Suppressor macrophage treated with lipopolysaccharide for 1 hour (primary cell): ENCODE measurements around the gene CTBP2.

ENCODE experiments used
- DNase-seq, 3 donors: peaks; one replicate each; pipeline ENCODE4 v3.0.0-alpha.2; 2020 to 2022

Gene CTBP2

DNA sequence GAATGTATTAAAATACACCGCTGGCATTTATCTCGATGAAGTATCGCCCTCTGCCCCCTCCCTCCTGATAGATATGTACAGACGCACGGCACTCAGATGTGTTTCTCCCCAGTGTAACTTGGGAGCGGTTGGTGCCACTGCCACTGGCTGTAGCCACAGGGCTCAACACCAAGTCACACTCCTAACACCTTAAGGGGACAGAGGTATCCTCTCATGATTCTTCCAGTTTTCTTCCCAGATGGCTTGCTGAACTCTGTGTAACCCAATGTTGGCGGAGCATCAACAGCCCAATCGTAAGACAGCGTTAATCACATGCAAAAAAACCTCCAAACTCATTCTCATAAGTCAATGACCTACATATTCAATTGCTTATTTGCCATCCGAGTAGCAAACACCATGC is 35.5 kb downstream of the CTBP2 start:
- DNase-seq: no peak

DNA sequence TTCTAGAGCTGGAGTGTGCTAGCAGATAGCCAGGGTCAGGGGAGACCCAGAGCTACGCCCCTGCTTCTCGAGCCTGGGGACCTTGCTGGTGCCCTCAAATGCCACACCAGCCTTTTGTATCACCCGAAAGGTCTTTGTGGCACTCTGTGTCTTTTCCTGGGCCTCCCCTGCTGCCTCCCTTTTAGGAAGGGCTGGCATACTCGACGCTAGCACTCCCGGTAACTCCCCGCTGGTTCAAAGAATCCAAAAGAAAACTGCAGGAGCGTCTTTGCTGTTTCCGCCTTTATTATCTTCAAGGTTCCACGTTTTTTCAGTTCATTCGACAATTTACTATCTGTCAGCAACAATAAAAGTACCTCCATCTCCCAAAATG is 36.3 kb downstream of the CTBP2 start:
- no peak for DNase-seq

DNA sequence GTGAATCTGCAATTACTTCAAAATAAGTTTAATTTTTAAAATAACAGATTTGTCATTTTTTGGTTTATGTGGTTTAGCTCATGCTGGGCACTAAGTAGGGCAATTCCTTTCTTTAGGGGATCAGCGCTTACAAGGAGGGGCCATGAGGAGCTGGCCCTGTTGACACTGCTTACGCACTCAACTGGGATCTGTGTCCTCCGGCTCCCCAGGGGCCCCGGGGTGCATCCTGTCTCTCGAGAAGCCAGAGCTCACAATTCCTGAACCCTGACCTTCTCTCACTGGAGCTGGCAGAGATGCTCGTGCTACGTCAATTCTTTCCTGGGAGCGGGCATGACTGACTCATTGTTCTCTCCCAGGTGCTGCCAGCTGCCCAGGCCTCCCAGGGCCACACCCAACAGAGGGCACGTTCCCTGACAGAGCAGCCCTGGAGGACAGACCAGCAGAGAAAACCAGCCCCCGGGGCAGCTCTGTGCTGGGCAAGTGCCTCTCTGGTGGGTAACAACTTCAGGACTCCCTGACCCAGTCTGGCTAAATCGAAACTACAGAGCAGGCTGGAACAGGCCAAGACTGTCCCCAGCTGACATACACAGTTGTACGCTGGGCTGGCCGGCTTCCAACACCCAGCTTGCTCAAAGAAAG is 36.8 kb downstream of the CTBP2 start:
- no peak for DNase-seq

DNA sequence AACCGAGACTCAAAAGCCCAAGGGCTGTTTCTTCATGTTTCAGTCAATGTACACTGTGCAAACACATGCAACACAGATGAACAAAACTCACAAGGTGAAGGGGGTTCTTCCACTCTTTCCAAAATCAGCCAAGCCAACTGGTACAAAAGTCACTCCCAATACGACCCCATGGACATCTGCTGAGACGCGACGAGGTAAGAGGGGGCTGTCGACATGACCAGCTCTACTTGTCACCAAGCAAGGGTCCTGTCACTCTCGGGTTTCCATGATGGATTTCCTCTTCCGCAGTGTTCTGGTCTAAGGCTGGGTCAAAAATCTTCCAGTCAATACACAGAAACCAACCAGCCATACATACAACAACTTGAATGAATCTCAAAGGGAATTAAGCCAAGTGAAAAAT is 37.8 kb downstream of the CTBP2 start:
- DNase-seq: no peak

DNA sequence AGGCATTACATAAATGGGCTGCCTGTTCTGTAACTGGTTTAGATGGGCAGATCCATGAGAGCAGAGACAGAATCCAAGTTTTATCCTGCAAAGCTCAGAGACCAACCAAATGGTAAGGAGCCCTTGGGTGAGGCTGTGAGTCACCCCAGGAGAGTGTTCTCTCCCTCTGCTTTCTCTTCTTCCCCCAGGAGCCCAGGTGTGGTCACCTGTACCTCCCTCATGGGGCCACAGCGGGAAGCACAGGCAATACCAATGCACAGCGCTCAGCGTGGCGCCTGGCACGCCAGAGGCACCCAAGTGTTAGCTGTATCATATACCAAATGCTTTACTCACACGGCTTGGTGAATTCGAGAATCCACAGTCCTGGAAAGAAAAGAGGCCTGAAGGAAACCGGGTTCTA is 39.4 kb downstream of the CTBP2 start:
- DNase-seq: no peak

DNA sequence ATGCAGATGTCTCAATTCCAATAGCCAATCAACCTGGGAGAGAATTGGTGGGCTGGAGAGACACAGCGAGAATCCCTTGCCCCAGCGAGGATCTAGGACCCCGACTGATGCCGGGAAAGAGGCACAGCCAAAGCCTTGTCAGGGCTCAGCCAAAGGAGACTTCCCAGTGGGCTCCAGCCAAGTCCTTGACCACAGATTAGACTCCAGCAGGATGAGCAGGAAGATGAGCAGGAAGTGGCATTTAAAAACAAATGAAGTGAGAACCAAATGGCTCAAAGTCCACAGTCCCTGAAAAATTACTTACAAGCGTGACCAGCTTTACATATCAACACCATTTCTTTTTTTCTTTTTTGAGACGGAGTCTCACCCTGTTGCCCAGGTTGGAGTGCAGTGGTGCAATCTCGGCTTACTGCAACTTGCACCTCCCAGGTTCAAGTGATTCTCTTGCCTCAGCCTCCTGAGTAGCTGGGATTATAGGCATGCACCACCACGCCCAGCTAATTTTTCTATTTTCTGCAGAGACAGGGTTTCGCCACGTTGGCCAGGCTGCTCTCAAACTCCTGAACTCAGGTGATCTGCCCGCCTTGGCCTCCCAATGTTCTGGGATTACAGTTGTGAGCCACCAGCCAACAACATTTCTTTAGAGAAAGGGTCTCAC is 40.2 kb downstream of the CTBP2 start:
- DNase-seq: no peak

DNA sequence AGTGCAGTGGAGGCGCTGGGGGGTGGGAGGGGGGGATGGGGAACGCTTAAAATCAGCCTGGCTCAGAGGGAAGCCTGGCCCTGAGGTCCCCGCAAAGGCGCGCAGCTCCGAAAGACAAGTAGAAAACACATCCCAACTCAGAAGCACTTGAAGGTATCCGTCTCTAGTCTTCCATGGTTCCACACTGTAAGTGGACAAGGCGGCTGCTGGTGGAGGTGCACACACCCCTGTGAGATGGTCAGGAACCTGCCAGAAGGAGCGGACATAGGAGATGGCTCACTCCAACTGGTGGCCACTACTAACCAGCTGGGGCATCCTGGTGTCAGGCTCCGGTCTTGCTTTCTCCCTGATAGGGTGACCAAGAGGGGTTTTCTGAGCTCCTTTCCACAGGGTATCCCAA is 41.7 kb downstream of the CTBP2 start:
- no peak for DNase-seq

DNA sequence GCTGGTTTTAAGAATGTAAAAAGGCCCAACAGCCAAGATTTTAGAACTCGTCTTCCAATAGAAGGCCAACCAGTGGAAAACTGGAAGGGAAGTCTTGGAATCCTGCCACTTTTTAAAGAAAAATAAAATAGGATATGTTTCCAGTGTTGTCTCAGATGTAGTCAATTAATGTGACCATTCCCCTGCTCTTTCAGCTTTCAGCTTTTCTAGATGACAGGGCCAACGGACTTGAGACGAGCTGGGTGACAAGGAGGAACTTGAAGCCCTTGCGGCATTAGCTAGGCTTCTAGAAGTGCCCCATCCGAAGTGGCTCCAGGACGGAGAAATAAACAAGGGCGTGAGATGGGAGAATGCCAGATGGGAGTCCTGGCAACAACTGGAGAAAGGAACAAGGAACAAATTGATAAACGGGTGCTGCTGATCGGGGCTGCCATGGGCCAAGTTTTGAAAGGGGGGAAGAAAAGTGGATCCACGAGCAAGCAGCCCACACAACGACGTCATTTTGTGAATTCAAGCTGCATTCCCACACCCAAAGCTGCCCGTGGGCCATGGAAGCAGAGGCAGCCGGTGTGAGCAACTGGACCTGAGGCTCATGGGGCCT is 42.3 kb downstream of the CTBP2 start:
- no peak for DNase-seq

DNA sequence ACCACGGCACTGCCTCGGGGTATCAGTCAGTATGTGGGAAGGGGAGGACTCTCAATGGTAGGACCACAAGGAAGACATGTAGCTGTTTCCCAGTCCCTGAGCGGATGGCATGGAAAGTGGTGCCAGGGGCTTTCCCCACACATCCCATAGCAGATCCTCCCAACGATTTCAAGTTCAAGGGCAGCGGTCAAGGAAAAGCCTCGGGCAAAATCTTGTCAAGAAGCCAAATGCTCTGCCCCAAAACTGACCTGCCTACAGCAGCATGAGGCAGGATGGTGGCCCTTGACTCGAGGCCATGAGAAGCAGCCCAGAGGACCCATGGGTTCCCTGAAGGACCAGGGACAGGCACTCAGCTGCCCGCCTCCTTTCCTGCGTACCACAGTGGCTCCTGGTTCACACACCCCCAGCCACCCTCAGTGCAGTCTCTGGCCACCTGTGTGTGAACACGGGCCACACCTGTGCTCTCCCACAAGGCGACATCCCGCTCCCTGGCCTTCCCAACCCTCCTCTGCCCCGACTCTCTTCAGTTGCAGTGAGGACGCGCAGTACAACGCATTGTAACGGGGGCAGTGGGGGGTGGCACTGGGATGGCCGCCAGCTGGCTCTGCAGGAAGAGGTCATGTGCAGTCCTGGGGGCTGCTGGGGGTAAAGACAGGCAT is 43.6 kb downstream of the CTBP2 start:
- no peak for DNase-seq

DNA sequence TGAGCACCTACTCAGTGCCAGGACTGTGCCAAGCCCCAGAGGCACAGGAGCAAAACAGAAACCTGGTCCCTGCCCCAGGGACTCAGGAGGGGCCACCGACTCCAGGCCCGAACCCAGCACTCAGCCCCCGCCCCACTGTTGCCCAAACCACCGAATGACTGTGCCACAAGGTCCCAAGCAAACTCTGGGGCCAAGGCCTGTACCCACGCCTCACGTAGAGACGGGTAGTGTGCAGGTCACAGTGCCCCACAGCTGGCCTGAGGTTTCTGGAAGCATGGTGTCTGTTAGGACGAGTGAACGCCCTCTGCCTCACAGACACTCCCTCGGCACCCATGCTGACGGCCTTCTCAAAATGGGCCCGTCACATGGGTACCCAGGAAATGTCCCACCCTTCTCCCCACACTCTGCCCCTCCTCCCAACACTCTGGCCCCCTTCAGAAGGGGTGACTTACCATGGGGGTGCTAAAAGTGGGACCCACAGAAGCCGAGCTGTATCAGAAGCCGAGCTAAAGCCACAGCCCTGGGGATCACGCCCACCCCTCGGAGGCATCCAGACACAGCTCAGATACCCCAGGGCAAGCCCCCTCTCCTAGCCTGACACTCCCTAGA is 44.2 kb downstream of the CTBP2 start:
- DNase-seq: no peak

DNA sequence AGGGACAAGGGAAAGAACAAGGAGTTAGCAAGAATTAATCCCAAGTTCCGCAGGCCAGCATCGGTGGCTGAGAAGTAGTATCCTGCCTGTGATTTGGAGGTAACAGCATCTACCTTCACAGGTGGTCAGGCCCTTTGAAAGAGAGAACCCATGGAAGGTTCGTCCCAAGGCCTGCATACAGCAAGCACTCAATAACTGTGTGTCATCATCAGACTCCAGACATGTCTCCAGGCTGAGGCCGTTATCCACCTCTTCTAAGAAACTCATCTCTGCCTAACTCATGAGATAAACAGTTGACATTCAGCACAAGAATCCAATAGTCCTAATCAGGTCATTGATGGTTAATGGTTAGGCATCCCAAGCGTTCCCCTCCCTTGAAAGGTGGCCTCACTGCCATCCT is 45.0 kb downstream of the CTBP2 start:
- DNase-seq: no peak

DNA sequence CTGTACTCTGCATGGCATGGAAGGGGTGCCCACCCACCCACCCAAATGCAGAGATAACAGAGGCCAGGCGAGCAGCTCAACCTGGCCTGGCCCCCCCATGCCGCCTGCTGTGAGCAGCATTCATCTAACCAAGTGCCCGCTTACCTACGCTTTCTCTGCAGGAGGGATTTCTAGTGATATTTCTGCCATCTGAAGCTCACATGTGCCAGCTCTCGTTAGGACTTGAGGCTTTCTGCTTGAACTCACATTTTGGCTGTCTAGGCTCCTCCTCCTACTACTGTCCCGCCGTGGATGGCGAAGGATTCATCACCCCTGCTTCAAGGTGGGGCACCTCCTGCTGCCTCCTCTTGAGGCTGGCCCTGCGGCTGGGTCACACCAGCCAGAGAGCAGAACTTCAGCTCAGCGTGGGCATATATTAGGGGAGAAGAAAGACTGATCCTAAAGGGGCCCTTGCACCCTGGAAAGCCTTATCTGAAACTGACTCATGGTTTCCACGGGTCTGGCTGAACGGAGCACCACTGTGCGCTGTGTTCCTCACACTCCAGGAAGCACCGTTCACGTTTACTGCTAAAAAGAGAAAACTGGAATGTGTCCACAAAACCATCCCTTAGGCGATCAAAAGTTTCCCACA is 45.5 kb downstream of the CTBP2 start:
- no peak for DNase-seq

DNA sequence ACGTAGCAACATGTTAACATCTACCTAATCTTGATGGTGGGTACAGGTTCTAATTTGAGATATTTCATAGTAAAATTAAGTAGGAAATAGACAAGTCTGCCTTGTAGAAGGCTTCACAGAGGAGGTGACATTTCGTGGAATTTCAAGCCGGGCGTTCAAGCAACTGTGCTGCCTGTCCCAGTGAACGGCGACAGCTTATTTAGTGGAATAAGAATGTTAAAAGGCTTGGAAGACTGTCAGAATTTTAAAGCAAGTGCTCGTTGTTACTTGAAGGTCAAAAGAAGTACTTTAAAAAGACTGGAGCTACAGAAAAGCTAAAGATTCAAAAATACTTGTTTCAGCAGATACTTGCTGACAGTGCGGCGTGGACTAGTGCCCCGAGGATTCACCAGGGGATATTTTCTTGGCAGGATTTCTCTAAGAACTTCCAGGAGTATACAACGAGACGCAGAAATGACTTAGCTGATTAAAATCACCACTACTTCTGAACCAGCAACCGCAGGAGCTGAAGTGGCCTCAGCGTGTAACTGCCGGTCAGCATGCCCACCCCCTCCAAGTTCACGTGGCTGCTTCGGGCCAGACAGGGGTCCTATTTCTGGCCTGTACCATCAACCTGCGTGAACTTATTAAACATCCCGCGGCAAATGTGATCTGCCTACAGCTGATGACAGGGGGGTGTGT is 46.5 kb downstream of the CTBP2 start:
- no peak for DNase-seq

DNA sequence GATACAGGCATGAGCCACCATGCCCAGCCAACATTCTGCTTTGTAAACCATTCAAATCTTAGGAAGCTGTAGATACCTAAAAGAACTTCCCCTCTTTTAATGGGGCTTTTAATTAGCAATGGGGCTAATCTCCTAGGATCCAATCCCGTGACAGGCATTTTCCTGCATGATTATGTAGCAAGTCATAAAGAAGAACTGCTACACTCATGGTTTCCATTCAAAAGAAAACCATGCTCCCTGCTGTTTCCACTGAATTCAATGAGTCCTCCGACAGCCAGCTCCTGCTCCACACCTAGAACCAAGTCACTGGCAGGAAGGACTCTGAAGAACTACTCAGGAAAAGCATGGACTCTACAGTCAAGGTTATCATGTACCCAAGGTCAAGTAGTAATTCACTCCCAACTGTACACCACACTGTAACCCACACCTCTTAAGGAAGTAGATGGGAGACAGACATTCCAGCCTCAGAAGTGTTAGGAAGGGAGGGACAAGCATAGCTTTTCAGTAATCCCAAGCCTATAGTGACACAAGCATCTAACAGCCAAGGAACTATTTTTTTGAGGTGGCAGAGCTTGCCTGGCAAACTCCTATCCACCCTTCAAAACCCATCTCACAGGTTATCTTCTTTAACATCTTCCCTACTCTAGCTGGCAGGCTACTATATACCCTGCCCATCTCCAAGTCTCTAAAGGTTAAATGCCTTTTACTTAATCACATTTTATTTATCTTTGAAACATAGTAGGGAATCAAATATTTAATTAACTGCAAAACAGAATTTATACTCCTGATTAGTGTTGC is 47.5 kb downstream of the CTBP2 start:
- DNase-seq: no peak

DNA sequence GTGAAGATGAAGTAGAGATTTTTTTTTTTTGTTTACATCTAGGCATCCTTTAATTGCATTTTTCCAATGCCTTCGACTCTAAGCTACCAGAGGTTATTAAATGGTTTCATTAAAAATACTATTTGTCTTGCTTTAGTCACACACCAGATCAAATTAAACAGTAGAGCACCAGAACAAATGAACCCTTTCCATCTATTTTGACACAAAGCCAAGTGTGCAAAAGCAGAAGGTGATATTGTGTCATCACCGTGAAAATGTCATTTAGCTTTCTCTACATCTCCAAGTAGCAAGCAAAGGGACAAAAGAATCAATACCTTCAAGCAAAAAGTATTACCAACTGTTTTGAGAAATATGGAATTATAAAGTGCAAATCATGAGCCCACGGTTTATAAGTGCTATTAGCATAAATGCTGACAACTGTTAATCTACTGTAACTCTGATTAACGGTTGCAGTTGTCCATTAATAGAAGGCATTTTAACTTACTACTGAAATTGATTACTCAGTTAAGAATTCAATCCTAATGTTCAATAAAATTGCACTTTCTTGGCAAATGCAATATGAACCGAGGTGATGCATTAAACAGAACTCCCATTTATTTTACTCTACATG is 49.1 kb downstream of the CTBP2 start:
- DNase-seq: no peak

DNA sequence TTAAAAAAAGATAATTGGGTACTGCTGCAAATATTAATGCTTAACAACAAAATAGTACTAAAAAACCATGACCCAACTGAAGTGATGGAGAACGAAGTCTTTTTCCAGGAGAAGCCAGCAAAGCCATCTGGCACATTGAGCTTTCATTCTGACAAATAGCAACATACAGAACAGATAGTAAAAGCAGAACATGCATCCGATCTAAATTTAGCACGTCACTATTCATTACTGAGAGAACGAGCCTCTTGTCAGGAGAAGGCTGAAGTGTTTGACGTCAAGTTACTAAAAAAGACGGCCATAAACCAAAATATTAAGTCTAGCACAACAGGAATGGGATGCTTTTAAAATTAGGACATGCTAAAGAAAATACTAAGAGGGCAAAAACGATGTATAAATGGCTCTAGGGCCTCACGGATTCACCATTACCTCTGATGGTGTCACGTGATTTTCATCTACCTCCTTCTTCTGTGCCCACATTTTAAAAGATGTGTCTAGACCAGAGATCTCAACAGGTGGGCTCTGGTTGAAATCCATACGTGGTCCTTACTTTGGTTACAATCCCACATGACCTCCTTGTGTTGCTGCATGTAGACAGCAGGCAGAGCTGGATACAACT is 52.3 kb downstream of the CTBP2 start:
- no peak for DNase-seq

DNA sequence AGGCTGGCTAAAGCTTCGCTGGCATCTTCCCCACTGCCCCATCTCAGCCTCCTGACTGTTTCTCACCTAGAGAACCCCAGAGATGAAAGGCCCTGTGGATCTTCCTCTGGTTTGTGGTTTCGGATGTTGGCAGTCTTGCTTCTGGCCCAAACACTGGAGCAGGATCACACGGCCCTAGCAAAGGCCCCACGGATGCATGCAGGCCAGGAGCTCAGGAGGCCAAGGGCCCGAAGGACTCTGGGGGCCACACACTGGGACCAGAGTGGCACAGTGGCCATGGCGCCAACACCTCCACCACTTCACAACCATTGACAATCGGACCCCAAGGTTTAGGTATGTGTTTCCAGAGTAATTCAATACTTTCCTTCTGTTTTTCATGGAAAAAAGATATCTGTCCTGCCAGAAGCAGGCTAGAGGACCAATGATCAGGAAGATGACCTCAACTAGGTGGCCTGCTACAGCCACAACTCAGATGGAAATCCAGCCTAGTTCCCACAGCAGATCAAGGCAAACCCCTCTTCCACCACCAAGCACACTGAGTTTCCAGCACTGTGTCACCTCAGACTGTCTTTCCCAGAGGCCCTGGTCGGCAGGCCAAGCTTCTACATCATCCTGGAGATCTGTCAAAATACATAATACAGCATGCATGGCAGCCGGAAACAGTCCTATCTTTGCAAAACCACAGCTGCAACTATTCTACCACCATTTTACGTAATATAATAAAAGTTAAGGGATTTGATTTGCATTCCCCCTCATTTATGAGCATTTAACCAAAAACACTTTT is 53.0 kb downstream of the CTBP2 start:
- DNase-seq: no peak

DNA sequence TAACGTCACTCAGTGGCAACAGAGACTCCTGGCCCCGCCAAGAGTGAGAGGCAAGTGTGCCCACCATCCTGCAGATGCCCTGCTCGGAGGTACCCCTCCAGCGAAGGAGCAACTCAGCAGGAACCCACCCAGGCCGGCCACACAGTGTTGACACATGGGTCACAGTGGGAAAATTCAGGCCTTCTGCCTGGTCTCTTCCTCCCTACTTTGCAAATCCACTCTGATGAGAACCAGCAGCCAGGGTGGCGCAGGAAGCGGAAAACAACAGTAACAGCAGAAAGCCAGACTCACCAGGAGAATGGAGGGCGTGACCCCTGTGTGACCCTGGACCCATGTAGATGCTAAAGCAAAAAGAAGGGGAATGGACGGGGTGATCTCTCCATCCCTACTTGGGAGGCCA is 53.8 kb downstream of the CTBP2 start:
- DNase-seq: no peak

DNA sequence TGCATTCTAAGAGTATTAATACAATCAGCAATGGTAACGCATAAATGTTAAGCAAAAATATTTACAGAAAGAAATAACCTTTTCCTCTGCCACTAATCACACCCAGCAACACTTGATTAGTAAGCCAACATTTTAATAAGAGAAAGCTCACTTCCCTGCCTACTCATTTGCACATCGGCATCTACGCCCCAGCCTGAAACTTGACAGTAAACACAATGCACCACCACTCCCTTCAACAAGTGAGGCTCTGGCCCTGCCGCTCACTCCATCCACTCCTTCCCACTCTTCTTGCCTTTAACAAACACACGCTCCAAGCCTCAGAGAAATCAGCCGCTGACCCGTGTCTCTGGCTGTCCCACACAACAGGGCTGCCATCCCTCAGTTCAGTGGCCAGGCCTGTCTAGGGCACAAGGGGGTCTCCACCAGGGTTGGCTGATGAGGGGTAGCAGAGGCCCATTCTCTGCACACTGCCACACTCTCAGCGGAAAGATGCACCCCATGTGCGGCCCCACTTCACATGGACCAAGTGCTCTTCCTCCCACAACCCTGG is 54.6 kb downstream of the CTBP2 start:
- no peak for DNase-seq

DNA sequence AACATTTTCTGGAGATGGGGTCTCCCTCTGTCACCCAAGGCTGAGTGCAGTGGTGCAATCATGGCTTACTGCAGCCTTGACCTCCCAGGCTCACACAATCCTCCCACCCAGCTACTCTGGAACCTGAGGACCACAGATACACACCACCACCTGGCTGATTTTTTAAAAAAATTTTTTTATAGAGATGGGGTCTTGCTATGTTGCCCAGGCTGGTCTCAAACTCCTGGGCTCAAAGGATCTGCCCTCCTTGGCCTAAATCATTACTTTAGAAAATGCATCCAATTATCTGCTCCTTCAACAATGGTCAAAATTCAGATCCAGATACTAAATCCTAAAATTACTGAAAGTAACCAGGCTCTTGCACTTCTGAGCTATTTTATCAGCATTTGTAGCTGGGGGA is 55.2 kb downstream of the CTBP2 start:
- no peak for DNase-seq
